ENCODE data around the gene ITPK1.

Gene ITPK1

GRCh38 chr14:93103392-93104080 is 12.2 kb downstream of the ITPK1 start:
- DNase-seq: no peak

GRCh38 chr14:93102141-93102540 is 13.6 kb downstream of the ITPK1 start:
- no peak for DNase-seq

GRCh38 chr14:93101181-93101580 is 14.5 kb downstream of the ITPK1 start:
- DNase-seq: no peak

GRCh38 chr14:93100570-93100969 is 15.2 kb downstream of the ITPK1 start:
- DNase-seq: peak; percentile 92

- no peak for DNase-seq
Measured at GRCh38 chr14:93100100-93100499, 15.6 kb downstream of the ITPK1 start.

- DNase-seq: no peak
Measured at GRCh38 chr14:93099643-93100042, 16.1 kb downstream of the ITPK1 start.

- DNase-seq: no peak
Measured at GRCh38 chr14:93099196-93099595, 16.5 kb downstream of the ITPK1 start.

GRCh38 chr14:93096691-93097322 is 18.9 kb downstream of the ITPK1 start:
- DNase-seq: no peak

- DNase-seq: no peak
Measured at GRCh38 chr14:93095742-93096510, 19.8 kb downstream of the ITPK1 start.

- no peak for DNase-seq
Measured at GRCh38 chr14:93094121-93094918, 21.4 kb downstream of the ITPK1 start.

GRCh38 chr14:93092606-93093556 is 22.8 kb downstream of the ITPK1 start:
- DNase-seq: no peak

- no peak for DNase-seq
Measured at GRCh38 chr14:93091666-93092065, 24.1 kb downstream of the ITPK1 start.

GRCh38 chr14:93090826-93091555 is 24.7 kb downstream of the ITPK1 start:
- peak; percentile 93 for DNase-seq

- peak; percentile 26 for DNase-seq
Measured at GRCh38 chr14:93089521-93090269, 26.0 kb downstream of the ITPK1 start.

GRCh38 chr14:93086441-93087055 is 29.2 kb downstream of the ITPK1 start:
- DNase-seq: no peak

- DNase-seq: no peak
Measured at GRCh38 chr14:93085911-93086310, 29.8 kb downstream of the ITPK1 start.

- no peak for DNase-seq
Measured at GRCh38 chr14:93084866-93085857, 30.6 kb downstream of the ITPK1 start.

GRCh38 chr14:93084402-93084801 is 31.3 kb downstream of the ITPK1 start:
- DNase-seq: no peak

- DNase-seq: no peak
Measured at GRCh38 chr14:93083917-93084316, 31.8 kb downstream of the ITPK1 start.
